ENCODE measurements around the gene CTNNA3.

CTNNA3 gene

DNA sequence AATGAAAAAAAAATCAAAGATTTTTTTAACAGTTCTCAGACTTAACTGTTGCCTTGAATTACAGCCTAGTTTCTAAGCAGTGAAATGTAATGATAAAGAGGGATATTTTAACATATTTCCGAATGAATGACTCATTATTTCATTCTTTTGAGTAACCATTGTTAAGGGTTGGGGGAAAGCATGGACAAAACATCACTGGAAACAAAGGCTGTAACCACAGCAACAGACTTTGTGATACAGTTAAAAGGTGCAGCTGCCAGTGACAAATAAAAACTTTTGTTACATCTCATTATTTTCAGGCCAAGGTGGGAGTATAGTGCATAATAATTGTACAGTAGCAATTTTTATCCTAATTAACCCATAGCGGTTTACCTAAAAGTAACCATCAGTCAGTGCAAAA lies 597.5 kb downstream of the CTNNA3 start:
- DNase-seq, result no peak

DNA sequence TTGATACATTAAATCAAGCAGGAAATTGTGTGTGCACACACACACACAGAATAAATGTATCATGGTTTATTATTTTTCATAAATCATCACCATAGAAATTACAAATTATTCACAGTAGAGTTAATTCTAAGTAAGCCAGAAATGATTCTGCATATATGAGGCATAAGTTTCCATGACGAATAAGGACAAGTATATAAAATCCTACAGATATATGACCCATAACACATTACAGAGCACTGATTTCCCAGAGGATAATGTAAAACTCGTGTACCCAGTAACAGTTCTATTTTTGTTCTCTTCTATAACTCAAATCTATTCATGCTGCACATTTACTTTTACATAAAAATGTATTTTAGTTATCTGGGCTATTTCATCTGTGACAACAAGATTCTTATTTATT lies 600.5 kb downstream of the CTNNA3 start:
- no peak for DNase-seq

DNA sequence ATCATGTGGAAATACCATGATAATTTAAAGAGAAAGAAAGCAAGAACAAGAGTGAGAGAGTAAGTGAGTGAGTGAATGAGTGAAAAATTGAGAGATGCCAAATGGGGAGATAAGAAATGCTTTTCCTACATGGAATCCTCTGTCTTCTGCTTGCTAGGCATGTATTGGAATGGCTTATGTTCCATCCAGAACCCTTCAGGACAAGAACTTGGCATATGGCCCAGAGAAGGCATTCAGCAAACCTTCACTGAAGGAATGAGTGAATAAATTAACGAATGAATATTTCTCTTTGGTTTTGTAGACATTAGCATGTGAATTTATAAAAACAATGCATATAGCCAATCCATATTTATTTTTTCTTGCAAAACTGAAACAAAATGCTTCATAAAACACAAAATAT lies 608.0 kb downstream of the CTNNA3 start:
- DNase-seq, result no peak

DNA sequence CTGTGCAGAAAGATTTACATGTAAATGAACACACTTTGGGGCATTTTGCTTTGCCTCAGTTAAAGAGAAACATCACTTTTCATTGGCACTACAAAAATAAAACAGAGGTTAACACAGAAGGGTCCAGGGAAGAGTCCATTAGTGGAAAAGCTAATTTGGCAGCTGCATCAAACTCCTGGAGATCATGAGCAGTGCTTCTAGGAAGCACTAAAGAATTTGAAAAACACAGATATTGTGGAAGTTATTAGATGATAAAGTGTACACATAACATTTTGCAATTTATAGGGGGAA lies 608.9 kb downstream of the CTNNA3 start:
- DNase-seq, result no peak

DNA sequence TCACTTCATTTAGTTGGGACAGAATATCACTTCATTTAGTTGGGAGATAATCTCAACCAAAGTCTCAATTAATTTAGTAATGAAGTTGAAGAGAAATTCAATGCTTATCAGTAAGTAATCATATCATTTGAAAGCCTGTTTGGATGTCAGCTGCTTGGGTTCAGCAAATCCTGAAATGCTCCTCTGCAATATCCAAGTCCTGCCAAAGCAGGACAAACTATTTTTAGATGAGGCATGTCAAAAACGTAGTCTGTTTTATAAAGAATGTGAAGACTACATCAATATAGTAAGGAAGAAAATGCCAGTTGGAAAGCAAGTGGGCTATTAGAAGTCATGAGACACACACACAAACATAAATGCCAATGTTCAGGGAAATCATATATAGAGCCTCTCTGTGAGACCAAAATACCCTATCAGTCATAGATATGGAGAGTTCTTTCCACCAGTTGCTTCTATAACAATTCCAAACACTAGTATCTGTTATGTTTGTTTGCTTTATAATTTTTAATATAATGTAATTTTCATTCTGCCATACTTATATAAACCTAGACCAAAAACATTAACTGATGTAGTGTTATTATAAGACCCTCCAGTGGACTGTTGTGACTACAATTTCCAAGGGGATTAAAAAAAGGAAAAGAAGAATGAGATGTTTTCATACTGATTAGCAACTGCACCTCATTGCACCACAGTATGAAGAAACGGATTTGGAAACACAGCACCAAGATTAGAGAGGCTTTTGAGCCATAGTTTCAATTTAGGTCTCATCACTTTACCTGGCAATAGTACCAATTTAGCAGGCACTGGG lies 609.5 kb downstream of the CTNNA3 start:
- DNase-seq, result no peak

DNA sequence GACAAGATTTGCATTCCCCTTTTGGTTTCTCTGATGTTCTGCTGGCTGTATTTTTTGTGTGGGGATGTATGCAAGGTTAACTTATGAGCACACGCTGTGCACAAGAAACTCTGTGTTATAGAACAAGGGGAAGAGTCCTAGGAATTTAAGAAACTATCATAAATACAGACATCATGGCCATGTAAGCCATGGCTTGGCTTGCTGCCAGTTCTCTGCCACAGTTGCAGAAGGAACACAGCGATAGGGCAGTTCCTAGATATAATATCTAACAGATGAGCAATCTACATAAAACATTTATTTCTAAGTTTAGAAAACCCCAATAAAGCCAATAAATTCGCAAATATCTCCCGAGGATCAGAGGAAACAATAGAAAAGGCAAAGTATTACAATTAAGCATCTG lies 616.9 kb downstream of the CTNNA3 start:
- no peak for DNase-seq

DNA sequence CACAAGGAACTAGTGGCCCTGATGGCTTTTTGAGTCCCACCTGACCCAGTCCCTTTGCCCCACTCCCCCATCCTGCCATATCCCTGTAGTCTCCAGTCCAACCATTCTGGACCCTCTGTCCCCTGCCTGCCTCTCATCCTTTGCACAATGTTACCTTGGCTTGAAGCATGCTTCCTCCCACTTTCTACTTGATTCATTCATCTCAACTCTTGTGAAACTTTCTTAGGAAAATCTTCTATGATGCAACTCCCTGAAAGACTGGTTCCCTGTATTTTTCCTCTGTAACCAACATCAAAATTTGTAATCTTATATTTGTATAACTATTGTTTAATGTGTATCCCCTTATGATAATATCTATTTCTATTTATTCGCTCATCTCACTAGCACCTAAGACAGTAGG lies 618.6 kb downstream of the CTNNA3 start:
- no peak for DNase-seq

DNA sequence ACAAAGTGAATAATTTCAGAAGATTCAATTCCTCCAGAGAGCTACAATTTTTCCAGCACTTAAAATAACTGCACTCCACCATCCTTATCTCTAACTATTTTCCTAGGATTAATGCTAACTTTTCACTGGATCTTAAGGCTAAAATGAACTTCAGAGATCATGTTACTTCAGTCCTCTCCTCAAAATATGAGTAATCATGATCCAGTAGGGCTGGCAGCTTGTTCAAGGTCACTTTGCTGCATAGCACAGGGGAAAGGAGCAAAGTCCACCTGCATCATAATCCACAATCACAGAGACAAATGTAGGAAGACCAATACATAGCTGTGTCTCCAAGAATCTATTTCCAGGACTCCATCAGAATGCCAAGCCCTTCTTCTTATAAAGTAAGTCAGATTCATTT lies 619.9 kb downstream of the CTNNA3 start:
- DNase-seq, result no peak

DNA sequence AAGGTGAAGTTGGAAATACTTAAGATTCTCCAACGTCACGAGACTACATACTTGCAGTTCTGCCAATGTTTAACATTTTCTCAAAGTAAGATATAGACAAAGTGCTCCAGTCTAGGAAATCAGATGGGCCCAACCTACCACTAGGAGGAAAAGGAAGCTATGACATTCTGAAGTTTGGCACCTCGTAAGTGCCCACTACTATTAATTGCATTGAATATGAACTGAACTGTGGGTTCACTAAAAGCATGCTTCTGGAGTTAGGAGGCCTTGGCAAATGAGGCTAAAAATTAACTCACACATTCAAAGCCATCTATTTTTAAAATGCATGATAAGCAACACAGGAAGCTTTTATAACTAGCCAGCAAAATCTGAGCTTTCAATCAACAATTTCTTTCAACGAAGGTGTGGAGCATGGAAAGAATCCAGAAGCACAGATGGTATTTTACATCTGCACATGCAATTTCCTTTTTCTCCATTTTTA lies 620.5 kb downstream of the CTNNA3 start:
- no peak for DNase-seq

DNA sequence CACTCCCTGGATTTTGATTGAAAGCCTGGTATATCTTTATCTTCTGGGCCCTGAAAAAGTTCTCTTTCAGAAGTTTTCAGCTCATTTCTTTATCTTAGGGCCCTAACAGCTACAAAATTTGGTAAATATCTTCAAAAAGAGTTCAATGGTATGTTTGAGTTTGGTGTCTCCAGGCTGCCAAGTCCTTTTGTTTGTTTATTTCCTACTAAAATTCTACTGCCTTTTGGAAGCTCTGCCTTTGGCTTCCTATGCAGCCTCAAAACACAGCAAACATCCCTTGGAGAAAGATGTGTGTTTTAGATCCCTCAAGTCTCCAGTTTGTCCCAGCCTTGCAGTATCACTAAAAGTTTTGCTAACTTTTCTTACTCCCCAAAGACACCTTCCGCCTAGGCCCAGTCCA lies 623.3 kb downstream of the CTNNA3 start:
- DNase-seq, result no peak

DNA sequence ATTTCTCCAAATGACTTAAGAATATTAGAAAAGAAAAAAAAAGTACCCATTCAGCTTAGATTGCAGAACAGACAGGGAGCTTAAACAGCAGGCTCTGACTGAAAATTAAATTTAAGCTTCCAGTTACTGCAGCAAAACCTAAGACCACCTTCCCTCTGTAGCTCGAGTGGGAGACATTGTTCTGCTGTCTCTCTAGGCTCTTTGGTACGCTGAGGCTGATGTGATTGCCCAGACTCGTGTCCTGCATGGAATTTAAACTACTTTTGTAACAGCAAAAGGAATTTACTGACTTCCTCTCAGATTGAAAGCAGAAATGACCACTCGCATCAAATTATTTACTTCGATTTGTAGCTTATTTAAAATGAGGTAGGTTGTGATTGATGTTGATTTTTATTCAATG lies 645.6 kb downstream of the CTNNA3 start:
- no peak for DNase-seq

DNA sequence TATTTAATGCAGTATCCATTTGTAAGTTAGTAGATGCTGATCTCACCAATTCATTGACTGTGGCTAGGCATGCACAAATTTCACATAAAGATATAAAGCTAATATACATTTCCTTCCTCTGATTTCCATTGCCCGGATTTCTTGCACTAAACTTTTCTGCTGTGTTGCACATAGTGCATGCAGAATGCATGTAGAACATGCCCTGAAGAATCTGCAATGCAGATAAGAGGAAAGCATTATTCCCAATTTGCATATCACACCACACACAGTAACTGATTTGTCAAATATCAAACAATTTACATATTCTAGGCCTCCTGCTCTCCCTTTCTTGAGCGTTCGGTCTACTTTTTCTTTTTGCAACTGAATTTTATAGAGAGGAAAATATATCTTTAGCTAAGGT lies 646.0 kb downstream of the CTNNA3 start:
- no peak for DNase-seq

DNA sequence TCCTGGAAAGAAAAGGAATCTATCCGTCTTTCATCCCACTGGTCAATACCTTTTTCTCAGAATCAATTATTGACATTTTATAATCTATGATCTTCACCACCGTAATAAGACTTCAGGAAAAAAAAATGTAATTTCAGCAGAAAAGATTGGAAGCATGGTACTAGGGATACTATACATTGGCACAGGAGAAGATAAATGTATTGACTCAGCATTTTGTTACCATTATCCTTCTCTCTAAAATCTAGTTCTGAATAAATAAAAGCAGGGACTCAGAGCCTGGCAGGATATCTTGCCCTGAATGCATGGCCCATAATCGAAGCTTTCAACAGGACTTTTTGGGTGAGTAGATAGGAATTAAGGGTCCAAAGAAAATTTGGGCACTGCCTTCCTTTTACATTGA lies 649.5 kb downstream of the CTNNA3 start:
- no peak for DNase-seq

DNA sequence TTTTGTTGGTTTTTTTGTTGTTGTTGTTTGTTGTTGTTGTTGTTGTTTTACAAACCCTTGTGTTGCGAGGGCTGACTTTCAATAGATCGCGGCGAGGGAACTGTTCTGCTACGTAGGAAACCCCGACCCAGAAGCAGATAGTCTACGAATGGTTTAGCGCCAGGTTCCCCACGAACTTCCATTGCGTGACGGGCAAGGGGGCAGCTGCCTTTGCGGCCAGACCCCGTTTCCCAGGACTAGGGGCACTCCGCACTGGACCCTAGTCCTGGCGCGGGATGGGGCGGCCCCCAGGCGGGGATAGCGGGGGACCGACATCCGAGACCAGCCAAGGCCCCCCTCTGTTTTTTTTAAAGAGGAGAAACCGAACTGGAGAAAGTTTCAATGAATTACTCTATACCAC lies 650.6 kb downstream of the CTNNA3 start:
- DNase-seq, result no peak

DNA sequence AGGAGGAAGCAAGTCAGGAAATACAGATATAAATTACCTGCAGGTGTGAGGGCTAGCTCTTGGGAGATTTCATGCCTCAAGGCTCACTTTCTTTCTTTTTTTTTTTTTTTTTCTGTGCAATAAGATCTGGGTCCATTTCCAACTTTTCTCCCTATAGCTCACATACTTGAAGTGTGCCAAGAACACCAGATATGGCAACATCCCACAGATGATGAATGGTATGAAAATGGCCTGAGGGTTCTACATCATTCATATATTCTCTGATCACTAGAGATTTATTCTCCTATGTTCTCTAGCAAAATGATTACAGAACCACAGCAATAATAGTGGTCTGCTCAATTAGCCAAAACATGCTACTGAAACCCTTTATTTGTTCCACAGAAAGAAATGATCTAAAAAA lies 653.0 kb downstream of the CTNNA3 start:
- no peak for DNase-seq

DNA sequence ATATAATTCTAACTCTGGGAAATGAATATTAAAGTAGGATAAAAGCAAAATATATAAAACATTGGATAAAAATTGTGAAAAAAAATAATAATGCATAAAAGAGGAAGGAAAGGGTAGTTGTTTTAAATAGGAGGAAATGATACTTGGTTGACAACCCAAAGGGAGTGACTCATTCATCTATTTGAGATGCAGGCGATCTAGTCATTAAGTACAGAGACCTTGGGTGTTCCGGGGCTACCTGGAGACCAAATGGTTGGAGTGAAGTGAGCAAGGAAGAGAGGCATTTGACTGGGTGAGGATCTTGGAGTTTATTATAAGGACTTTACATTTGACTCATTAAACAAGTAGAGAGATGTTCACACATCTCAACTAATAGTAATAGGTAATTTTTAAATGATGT lies 659.2 kb downstream of the CTNNA3 start:
- DNase-seq, result no peak

DNA sequence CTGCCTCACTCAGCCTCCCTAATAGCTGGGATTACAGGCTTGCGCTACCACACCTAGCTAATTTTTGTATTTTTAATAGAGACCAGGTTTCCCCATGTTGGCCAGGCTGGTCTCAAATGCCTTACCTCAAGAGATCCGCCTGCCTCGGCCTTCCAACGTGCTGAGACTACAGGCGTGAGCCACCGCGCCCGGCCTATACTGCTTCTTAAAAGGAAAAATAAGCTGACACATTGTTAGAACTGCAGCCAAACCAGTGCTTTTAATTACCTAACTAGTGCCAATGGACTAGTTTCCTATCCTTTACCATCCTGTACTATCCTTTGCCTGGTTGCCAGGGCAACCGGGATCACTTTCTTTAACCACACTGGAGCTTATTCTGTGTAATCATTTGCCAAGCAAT lies 662.1 kb downstream of the CTNNA3 start:
- no peak for DNase-seq

DNA sequence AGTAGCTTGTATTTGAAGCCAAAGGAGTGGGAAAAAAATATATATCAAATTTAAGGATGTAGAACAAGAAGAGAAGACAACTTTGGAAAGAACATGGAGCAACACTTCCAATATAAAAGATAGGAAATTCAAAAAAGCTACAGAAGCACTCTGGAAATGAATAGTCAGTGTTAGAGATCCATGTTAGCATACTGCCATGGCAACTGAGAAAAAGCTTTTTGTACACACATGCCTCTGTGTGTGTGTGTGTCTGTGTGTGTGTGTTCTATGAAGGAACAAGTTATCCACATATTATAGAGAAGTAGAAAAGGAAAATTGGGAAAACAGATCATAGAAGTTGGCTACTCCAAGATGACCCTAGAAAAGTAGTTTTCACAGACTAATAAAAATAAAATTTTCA lies 673.9 kb downstream of the CTNNA3 start:
- no peak for DNase-seq

DNA sequence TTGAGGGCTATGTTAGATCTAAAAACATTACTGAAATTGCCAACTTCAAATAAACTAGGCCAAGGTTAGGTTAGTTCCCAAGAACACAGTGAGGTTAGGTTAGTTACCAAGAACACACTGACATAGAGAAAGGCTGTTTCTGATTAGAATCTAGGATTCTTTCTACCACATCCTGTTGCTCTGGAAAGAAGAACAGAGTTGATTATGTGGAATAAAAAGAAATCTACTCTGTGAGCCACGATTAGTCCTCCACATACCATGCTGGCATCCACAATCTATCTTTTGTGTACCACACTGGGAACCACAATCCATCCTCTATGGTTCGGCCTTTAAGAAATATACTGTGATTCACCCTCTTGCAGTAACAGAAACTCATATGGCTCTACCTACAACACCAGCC lies 678.8 kb downstream of the CTNNA3 start:
- DNase-seq, result no peak

DNA sequence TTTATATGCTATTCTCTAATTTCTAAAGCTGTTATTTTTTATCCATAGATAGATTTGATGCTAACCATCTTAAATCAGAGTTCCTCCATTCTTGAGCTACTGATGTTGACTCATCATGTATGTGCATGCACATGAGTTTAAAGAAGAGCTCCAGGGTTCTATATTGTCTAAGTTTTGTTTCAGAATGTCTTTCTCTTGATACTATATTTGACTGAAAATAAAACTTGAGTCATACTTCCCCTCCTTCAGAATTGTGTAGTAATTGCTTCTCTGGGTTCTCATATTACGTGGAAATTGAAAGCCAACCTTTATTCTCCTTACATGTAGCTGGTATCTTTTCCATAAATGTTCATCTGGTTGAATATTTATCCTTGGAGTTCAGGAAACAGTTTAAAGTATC lies 680.8 kb downstream of the CTNNA3 start:
- DNase-seq, result no peak

DNA sequence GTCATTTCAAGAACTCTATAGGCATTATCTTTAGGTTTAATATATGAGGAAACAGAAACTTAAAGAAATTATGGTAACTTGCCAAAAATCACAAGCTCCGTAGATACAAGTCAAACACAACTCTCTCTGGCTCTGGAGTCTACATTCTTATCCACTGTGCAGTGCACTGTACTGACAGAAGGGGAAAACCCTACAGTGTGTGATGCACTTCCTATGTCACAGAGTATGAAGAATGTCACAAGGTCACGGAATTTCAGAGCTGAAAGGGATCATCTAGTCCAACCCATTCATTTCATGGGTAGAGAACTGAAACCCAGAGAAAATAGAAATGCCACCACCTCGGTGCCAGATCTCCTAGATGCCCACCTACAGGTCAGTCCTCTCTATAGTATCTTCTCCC lies 684.0 kb downstream of the CTNNA3 start:
- DNase-seq, result no peak

DNA sequence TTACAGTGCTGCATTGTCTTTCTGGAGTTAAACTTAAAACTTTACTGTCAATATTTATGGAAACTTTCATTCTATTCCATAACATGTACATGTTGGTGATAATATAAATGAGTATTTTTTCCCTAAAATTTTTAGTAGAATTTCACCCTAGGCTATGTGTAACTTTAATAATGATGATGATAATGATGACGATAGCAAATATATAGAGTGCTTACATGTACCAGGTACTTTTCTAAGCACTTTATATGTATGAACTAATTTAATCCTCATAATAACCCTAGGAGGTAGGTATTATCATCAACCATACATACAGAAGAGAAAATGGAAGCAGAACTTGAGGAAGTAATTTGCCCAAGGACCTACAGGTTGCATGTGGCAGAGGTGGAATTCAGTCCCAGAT lies 684.5 kb downstream of the CTNNA3 start:
- no peak for DNase-seq

DNA sequence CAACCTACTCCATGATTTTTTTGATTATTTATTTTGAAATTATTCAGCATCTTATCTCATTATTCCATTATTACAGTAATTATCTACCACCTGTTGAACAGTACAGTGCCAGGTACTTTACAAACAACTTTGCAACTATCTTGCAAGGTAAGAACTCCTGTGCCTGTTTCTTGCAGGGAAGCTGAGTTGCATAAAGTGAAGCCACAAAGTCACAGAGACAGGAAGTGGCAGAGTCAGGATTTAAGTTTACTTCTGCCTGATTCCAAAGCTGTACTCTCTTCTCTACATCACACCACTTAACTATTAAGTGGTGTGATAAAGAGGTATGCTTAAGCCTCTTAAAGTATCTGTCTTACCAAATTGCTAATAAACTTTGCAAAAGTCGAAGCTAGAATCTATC lies 690.0 kb downstream of the CTNNA3 start:
- DNase-seq, result no peak

DNA sequence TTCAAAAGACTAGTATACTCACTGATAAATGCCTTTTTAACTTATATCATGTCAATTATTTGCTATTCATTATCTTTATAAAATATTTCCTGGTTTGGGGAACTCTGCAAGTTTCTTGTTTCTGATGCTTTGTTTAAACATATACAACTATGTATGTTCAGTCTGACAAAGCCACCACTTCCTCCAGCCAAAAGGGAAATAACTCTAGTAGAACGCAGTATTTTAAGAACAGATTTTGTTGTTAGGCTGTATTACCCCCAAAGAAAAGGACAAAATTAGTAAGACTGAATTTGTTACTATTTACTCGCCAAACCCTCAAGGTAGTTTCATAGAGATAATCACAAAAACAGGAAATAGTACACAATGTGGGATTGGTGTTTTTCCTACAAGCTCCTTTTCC lies 691.3 kb downstream of the CTNNA3 start:
- DNase-seq, result no peak

DNA sequence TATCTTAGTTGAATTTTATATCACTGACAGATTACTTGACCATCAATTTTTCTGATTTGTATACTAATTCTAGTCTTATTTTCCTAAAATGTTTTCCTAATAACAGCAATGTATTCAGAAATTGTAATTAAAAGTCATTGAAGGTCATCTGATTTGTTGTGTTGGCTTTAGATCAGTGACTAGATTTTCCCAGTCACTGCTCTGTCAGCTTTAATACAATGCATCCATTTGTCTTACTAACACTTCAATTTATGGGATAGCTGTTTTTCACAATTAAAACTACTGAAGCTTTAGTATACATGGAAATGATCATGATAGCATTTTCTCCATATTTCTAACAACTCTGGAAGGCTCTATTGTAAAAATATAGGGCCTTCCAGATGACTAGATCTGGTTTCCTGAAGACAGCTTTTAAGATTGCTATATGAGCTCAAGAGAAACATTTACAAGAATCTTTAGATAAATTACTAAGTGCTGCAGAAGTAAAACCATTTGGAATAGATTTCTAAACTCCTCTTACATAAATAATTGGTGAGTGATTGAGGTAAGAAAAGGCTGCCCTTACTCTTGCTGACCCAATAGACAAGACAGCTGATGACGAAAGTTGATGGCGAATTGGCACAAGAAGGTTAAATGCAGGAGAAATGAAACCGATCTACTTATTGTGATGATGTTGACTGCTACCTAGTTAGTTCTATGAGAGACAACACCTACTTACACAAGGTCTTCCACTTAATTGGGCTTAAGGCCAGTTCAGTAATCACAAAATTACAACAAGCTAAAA lies 696.0 kb downstream of the CTNNA3 start:
- DNase-seq, result no peak

Measured in activated CD4-positive, alpha-beta T cell treated with anti-CD3 and anti-CD28 coated beads, Interleukin-2, amount 50 U/mL, for 1 hour (primary cell).